GM12878 (cell line): ENCODE data around the gene OR2Y1.
"Not testable (repeated sequence)": the region's sequence is repeated elsewhere in the genome, so short reads cannot be mapped to it uniquely, and the experiment has no call there.

Source experiments
- BHLHE40 ChIP-seq, 2 experiments: fragments of 450-650 bp in 1 of 2; IDR thresholded peaks; 2 replicates each; pipeline ENCODE4 v1.6.1; 2011 to 2017; ENCODE audit warnings: low read depth in 2 of 2, borderline replicate concordance in 1 of 2, improper control_type of control experiment in 1 of 2, low read length in 1 of 2, mild to moderate bottlenecking in 1 of 2
- TF ChIP-seq, protein P1 (sequence below), 3 experiments: IDR thresholded peaks in 2 of 3; conservative IDR thresholded peaks in 1 of 3; 2 replicates each; pipeline ENCODE4 v1.5.1; 2011; ENCODE audit warnings: low read depth in 3 of 3, low read length in 3 of 3, mild to moderate bottlenecking in 3 of 3, control low read depth in 2 of 3, moderate library complexity in 2 of 3, inconsistent platforms in 1 of 3, mixed read lengths in 1 of 3; ENCODE audit not compliant: control insufficient read depth in 2 of 3, insufficient read depth in 1 of 3; ENCODE audit errors: extremely low read depth in 1 of 3
- TF ChIP-seq, protein P2 (sequence below): fragments of 450-650 bp; formaldehyde crosslinking; IDR thresholded peaks from 2 replicates; pipeline ENCODE4 v1.5.0; 2022; ENCODE audit warnings: mild to moderate bottlenecking, missing genetic modification characterization
- TF ChIP-seq, protein P3 (sequence below): IDR thresholded peaks from 2 replicates; pipeline ENCODE4 v1.6.1; 2012; ENCODE audit warnings: low read depth, low read length, improper control_type of control experiment
- TF ChIP-seq, protein P4 (sequence below): fragments of 450-650 bp; IDR thresholded peaks from 2 replicates; pipeline ENCODE4 v1.6.1; 2017; ENCODE audit warnings: mild to moderate bottlenecking, low read depth, inconsistent platforms; ENCODE audit not compliant: poor library complexity, severe bottlenecking

DNA sequence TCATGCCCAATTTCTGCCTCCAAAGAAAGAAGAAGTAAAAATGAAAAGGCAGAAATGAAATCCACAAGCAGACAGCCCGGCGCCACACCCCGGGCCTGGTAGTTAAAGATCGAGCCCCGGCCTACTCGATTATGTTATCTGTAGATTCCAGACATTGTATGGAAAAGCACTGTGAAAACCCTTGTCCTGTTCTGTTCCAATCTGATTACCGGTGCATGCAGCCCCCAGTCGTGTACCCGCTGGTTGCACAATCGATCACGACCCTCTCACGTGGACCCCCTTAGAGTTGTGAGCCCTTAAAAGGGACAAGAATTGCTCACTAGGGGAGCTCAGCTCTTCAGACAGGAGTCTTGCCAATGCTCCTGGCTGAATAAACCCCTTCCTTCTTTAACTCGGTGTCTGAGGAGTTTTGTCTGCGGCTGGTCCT lies 42.1 kb upstream of the OR2Y1 start:
- TF ChIP-seq, protein P1, sequence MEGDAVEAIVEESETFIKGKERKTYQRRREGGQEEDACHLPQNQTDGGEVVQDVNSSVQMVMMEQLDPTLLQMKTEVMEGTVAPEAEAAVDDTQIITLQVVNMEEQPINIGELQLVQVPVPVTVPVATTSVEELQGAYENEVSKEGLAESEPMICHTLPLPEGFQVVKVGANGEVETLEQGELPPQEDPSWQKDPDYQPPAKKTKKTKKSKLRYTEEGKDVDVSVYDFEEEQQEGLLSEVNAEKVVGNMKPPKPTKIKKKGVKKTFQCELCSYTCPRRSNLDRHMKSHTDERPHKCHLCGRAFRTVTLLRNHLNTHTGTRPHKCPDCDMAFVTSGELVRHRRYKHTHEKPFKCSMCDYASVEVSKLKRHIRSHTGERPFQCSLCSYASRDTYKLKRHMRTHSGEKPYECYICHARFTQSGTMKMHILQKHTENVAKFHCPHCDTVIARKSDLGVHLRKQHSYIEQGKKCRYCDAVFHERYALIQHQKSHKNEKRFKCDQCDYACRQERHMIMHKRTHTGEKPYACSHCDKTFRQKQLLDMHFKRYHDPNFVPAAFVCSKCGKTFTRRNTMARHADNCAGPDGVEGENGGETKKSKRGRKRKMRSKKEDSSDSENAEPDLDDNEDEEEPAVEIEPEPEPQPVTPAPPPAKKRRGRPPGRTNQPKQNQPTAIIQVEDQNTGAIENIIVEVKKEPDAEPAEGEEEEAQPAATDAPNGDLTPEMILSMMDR (IDR thresholded peaks at IDR 0.05 in 2 of 3, conservative IDR thresholded peaks at IDR 0.05 in 1 of 3; ENCODE audit: control insufficient read depth in 2 of 3, extremely low read depth in 1 of 3, insufficient read depth in 1 of 3, low read depth in 3 of 3, low read length in 3 of 3), result not testable (repeated sequence)
- not testable (repeated sequence) for TF ChIP-seq BHLHE40 (IDR thresholded peaks at IDR 0.05; ENCODE audit: borderline replicate concordance in 1 of 2, low read depth in 2 of 2, low read length in 1 of 2)
- TF ChIP-seq, protein P2, sequence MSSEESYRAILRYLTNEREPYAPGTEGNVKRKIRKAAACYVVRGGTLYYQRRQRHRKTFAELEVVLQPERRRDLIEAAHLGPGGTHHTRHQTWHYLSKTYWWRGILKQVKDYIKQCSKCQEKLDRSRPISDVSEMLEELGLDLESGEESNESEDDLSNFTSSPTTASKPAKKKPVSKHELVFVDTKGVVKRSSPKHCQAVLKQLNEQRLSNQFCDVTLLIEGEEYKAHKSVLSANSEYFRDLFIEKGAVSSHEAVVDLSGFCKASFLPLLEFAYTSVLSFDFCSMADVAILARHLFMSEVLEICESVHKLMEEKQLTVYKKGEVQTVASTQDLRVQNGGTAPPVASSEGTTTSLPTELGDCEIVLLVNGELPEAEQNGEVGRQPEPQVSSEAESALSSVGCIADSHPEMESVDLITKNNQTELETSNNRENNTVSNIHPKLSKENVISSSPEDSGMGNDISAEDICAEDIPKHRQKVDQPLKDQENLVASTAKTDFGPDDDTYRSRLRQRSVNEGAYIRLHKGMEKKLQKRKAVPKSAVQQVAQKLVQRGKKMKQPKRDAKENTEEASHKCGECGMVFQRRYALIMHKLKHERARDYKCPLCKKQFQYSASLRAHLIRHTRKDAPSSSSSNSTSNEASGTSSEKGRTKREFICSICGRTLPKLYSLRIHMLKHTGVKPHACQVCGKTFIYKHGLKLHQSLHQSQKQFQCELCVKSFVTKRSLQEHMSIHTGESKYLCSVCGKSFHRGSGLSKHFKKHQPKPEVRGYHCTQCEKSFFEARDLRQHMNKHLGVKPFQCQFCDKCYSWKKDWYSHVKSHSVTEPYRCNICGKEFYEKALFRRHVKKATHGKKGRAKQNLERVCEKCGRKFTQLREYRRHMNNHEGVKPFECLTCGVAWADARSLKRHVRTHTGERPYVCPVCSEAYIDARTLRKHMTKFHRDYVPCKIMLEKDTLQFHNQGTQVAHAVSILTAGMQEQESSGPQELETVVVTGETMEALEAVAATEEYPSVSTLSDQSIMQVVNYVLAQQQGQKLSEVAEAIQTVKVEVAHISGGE, result not testable (repeated sequence)
- TF ChIP-seq, protein P3, sequence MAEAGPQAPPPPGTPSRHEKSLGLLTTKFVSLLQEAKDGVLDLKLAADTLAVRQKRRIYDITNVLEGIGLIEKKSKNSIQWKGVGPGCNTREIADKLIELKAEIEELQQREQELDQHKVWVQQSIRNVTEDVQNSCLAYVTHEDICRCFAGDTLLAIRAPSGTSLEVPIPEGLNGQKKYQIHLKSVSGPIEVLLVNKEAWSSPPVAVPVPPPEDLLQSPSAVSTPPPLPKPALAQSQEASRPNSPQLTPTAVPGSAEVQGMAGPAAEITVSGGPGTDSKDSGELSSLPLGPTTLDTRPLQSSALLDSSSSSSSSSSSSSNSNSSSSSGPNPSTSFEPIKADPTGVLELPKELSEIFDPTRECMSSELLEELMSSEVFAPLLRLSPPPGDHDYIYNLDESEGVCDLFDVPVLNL, result not testable (repeated sequence)
- TF ChIP-seq, protein P4, sequence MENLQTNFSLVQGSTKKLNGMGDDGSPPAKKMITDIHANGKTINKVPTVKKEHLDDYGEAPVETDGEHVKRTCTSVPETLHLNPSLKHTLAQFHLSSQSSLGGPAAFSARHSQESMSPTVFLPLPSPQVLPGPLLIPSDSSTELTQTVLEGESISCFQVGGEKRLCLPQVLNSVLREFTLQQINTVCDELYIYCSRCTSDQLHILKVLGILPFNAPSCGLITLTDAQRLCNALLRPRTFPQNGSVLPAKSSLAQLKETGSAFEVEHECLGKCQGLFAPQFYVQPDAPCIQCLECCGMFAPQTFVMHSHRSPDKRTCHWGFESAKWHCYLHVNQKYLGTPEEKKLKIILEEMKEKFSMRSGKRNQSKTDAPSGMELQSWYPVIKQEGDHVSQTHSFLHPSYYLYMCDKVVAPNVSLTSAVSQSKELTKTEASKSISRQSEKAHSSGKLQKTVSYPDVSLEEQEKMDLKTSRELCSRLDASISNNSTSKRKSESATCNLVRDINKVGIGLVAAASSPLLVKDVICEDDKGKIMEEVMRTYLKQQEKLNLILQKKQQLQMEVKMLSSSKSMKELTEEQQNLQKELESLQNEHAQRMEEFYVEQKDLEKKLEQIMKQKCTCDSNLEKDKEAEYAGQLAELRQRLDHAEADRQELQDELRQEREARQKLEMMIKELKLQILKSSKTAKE, result not testable (repeated sequence)
